GM19467 (cell line): ENCODE results near the gene MIGA2.
A peak's percentile ranks its signal among the peaks of the same experiment; 100 is the strongest.
"Not testable (repeated sequence)": the region's sequence is repeated elsewhere in the genome, so short reads cannot be mapped to it uniquely, and the experiment has no call there.

Source experiments
- ATAC-seq: cut with Tn5 transposase; IDR thresholded peaks from one replicate; pipeline ENCODE4 v1.9.1; 2021; ENCODE audit warnings: mild to moderate bottlenecking, moderate library complexity; ENCODE audit not compliant: unreplicated experiment

MIGA2 gene

DNA sequence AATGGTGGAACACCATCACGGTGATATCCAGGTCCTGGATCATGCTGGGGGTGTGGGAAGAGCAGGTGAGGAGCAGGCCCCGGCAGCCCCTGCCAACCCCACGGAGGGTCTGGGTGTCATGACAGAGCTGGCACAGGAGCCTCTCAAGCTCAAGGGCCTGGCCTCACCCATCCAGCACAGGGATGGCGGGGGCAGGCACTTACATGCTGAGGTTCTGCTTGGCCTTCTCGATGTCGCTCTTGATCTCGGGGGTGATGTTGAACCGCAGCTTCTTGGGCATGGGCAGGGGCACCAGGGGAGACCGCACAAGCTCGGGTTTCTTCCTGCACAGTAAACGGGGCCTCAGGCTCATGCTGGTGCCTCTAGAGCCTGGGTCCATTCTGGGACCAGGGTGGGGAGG lies 61.9 kb downstream of the MIGA2 start:
- no peak for ATAC-seq

DNA sequence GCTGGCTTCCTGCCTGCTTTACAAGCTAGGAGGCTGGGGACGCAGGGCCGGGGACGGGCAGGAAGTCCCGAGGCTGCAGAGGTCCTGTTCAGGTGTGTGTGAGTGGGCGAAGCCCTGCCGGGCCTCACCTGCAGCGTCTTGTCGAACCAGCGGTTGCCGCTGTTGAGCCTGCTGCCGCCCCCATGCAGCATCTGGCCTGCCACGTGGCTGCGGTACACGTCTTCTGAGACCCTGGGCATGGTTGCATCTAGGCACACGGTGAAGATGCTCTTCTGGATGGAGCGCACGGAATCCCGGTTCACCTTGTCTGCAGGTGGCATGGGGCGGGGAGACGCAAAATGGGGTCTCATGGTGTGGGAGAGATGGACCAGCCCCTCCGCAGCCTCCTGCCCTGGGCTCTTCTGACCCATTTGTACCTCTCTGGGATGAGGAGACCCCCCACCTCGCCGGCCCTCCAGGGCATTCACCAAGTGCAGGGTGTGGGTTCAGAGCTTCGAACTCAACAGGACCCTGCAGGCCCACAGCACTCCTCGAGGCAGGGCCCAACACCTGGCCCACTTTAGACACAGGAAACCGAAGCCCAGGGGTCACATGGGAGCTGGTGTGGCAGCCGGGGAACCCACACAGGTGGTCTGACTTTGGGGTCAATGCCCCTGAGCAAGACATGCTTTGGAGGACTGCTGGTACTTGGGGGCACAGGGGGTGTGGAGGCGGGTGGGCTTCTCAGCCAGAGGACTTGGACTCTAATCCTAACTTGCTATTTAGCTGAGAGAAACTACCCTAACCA lies 64.2 kb downstream of the MIGA2 start:
- no peak for ATAC-seq

DNA sequence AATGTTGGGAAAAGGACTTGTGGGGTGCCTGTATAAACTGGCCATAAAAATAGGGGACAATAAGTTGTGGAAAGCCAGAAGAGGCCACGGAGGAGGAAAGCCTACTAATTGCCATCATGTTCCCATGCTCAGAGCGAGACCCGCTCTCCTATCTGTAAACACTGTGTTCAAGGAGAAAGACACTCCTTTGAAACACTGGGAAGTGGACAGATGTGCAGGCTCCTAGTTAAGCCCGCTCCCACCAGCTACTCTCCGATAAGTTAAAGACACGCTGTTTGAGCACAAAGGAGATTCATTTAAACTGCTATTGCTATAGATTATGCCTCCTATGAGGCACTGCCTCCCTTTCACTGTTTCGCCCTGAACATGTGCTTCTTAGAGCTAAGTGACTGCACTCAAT lies 64.9 kb downstream of the MIGA2 start:
- no peak for ATAC-seq

DNA sequence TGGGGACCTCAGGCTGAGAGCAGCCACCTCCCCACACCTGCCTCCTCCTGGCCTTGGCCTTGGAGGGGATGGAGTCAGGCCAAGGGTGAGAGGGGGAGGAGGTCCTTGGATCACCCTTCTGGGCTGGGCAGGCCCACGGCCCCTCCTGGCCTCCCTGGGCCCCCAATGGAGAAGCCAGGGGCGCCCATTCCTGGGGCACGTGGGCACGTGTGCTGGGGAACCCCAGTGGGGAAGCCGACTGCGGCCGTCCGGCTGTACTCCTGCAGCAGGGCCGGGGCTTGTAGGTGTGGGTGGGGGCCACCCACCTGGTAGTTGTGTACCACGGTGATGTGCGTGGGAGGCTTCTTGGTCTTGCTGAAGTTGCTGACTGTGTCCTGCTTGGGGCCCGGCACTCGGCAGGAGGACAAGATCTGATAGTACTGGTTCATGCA lies 65.7 kb downstream of the MIGA2 start:
- no peak for ATAC-seq

DNA sequence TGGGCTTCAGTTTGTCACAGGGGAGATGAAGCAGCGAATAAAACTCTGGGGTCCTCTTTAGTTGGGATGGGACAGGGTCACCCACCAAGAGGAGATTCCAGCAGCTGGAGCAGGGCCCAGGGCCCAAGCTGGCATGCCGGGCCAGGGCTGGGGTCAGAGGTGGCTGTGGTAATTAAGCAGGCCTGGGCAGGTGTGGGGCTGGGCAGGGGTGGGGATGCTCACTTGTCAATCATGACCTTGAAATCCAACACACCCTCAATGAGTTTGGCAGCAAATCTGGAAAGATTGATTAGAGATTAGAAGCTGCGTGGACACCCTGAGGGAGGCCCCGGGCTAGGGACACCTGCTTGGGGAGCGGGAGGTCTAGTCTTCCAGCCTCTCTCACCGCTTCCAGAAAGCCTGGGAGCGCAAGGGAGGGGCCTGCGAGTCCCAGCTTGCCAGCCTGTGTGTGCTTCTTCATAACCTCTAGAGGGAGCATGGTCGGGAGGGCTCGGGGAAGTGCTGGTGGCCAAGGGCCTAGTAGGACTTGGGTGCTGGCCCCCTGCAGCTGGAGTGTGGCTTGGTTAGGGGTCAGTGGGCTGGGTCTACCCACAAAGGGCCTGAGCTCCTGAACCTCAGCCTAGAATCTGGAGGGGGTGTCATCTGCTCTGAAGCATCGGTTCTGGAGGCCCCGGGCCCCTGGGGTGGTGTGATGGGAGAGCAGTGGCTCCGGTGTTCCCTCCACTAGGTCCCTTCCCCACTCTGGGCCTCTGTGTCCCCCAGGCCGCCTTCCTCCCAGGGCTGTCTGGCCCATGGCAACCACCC lies 66.6 kb downstream of the MIGA2 start:
- ATAC-seq, result no peak

DNA sequence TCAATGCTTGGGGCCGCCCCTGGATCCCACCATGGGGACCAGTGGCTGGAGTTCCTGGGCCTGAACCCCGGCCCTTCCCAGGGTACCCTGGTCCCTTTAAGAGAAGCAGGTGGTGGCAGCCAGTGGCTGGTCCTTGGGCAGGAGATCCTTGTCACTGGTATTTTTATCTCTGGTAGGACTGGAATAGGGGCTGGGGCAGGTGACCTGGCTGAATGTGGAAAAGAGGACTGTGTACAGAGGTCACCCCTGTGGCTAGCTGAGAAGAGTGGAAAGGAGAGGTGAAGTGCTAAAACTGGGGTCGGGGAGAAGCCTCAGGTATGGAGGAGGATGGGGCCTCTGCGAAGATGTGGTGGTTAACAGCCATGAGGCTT lies 67.2 kb downstream of the MIGA2 start:
- ATAC-seq, result no peak

DNA sequence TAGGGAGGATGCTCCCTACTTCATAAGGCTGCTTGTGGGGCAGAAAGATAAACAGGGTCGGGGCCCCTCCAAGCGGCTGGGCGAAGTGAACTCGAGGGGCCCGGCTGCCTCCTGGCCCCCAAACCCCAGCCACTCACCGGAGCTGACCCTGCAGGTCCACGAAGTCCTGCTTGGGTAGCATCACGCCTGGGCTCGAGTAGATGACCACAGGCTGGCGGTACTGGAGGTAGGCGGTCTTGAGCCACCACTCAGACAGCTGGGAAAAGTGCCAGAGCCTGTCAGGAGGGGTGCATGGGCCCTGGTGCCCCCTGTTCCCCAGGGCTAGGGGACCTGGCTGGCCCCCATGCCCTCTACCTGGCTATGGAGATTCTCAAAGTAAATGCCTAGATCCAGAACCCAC lies 67.6 kb downstream of the MIGA2 start:
- no peak for ATAC-seq

DNA sequence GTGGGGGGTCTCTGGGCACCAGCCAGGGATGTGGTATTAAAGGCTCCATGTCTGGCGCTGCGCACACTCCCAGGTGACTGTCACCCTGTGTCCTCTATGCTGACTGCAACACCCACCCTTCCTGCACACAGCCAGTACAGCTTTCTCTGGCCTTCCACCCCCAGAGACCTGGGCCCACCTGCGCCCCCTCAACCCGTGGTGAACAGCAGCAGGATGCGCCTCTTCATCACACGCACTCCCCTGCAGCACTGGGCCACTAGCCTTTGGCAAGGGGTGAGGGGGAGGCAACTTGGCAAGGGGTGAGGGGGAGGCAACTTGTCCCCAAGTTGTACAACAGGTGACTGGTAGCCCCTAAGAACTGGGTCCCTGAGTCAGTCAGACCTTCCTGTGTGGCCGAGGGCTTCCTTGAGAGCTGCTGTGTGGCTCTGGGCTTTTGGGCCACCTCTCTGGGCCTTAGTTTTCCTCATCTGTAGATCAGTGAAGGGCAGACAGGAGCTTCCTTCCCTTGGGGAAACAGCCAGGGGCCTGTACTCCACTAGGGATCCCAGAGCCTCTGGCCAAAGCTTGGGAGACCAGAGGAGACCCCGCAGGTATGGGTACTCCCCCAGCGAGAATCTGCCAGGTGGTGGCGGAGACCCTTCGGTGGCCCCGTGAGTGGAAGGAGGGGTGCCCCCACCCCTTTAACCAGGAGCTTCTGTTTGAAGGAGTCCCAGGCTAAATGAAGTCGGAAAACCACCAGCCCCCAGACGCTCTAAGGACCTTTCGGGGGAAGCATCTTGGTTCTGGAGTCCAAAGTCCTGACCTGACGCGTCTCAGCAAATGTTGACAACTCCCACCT lies 69.7 kb downstream of the MIGA2 start:
- no peak for ATAC-seq

DNA sequence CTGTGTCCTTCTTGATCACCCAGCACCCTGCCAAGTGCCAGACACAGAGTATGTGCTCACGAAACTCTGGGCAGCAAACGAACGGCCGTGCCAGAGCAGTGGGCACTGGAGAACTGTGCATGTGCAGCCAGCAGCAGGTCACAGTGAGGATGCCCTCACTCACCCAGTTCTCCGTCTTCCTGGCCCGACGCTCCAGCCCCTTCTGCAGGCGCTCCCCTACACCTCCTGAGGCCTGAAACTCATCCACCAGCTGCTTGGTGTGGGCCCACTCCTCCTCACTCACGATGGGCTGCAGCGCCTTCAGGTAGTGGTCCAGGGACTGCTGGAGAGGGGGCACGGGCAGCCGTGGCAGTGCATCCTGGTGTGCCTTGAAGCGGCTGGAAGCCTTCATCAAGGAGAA lies 71.2 kb downstream of the MIGA2 start:
- ATAC-seq, result no peak

DNA sequence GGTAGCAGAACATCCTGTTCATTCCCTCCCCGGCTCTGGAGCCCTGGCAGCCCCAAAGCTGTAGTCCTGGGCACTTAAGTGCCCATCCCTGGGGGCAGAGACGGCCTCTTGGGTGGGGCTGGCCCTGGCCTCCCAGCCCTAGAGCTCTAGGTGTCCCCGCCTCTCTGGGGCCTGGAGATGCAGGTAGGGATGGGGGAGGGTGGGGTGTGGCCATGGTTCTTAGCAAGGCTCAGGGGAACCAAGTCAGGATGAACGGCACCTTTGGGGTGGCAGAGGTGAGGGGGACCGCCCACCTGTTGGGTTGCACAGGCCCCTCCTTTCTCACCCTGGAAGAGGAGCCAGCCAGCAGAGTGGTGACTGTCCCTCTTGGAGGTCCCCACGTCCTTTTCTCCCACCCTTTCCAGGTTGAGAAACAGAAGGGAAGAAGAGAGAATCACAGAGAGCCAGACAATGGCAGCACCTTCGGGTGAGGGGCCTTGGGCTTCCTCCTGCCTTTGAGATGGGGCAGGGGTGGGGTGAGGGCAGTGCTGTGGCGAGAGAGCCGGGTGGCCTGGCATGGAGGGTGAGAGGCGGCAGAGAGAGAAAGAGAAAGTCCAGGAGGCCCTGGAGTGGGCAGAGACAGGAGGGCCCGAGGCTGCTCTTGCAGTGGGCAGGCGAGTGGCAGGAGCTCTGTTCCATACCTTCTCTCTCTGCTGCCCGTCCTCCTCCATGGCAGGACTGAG lies 71.8 kb downstream of the MIGA2 start:
- no peak for ATAC-seq

DNA sequence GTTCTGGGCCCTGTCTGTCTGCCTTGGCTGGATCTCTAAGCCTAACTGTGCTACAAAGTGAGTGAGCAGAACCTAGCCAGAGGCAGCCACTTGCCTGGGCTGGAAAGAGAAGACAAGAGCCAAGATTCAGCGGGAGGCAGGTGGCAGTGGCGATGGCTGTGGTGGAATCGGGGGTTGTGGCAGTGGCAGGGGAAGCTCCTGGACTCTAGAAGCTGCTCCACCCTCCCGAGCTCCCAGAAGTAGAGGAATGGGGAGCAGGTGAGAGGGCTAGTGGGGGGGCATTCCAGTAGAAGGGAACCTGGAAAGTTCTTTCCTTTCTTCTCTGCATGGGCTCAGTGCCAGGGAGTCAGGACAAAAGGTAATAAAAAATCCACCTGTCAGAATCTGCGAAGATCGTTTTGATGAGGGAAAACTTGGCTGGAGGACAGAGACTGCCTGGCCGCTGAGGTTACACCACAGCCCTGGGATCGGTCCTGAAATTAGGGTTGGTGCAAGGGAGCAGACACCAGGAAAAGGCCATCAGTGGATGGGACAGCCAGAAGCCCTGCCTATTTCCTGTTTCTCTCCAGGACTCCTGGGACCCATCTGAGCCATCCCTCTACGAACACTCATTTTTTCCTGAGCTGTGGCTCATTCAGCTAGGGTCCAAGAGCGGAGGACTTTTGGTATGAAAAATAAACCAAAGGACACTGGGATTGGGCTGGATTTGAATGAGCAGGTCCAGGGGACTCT lies 72.5 kb downstream of the MIGA2 start:
- no peak for ATAC-seq

DNA sequence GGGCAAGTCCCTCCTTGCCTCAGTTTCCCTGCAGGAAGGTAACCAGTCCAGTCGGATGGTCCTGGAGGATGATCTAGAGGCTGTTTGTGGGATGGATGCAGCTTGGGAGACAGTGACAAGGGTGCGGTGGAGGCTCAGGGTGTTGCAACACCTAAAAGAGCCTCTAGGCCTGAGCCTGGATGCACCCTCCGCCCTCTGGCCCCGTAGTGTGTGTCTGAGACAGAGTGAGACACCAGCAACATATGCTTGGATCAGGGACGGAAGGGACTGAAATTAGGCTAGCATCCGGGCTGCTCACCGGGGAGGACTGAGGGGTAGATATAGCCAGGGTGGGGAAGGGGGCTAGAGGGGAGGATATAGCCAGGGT lies 73.1 kb downstream of the MIGA2 start:
- no peak for ATAC-seq

DNA sequence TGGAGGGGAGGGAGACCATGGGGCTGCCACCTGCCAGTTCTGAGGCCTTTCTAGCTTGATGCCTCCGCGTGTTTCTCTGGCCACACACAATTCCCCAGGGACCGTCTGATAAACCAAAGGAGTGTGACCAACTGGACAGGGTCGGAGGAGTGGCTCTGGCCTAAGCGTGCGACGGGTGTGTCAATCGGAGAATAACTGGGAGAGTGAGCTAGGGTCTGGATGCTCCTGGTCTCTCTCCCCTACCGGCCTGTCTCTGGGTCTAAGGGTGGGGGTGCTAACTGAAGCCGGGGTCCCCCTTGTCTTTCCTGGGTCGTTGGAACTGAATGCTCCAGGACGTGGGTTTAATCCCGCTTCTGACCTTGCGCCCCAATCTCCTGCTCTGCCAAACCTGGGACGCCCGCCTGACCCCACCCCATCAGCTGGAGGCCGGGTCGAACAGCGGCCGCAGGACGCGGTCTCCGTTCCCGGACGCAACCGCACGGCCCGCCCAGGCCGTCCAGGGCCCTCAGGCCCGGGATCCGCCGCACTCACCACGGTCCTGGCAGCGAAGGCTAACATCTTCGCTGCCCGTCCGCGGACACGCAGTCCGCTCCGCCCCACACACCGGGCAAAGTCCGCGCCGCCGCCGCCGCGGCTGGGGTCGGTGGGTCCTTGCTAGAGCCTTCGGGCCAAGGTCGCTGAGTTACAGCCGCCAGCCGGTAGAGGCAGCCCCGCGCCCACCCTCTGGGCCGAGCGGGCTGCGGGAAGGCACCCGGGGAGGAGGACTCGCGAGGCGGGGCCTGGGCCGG lies 73.7 kb downstream of the MIGA2 start:
- peak; percentile 4 for ATAC-seq

DNA sequence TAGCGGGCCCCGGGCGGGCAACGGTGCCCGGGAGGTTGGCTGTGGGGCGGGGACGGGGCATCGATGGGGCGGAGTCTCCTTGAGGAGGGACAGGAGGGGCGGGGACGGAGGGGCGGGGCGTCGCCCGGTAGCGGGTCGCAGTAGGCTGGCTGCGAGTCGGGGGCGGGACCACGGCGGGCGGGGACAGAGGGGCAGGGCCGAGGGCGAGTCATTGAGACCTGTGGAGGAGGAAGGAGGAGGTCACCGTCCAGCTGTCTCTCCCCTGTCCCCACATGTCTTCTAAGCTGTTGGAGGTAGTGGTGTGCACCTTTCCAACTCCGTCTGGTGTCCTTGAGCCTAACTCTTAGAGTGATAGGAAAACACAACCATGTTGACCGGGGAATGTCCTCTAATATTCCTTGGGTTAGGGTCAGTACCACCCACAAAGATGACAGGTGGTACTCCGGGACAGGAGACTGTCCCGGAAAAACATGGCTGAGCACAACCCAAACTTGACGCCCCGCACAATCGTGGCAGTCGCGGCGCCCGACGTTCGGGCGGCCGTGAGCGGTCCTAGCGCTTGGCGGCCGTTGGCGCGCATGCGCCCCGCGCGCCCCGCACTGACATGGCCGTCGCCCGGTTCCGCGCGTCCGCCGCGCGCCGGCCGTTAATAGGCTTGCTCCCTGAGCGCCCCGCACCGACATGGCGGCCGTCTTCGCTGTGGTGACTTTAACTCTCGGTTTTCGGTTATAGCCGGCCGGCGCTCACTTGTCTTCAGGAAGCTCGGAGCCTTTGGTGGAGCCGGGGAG lies 74.5 kb downstream of the MIGA2 start, which contains the start of the genes CRAT and PTPA:
Gene CRAT, minus strand, starts transcription at position 54 of the 788 bp plus-strand sequence. CDS start 284 bp downstream, outside the sequence.
Gene PTPA, plus strand, starts transcription at position 676 of the 788 bp plus-strand sequence. CDS start 186 bp downstream, outside the sequence.
- peak; percentile 76 for ATAC-seq

DNA sequence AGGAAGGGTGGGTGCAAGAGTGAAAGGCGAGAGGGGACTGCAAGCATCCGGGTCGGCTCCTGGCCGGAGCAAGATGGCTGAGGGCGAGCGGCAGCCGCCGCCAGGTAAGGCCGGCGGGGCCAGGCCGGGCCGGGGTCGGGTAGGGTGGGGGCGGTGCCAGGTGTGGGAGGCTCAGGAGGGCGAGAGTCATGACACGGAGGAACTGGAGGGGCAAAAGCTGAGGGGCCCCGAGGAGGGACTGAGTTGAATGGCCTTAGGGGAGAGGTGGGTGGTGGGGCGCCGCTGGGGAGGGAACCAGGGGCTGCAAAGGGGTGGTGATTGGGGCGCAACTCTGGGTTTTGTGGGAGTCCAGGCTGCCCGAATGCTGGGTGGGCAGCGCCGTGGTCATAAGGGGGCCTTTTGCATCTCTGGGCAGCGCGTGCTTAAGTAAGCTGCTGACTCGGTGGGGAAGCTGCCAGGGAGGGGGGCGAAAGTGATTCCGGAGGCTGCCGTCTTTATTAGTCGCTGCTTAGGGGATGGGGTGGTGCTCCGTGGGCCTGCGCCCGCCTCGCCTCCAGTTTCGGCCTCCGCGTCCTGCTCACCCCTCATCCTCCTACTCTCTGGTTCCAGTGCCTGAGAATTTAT lies 75.2 kb downstream of the MIGA2 start:
- ATAC-seq, result peak; percentile 2

DNA sequence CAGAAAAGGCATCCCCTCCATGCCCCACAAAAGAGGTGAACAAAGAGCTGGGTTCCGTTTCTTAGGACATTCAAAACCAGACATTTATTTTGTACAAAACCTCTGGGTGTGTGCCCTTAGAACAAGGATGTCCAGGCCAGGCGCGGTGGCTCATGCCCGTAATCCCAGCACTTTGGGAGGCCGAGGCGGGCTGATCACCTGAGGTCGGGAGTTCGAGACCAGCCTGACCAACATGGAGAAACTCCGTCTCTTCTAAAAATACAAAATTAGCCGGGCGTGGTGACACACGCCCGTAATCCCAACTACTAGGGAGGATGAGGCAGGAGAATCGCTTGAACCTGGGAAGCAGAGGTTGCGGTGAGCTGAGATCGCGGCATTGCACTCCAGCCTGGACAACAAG lies 76.1 kb downstream of the MIGA2 start:
- ATAC-seq, result not testable (repeated sequence)

DNA sequence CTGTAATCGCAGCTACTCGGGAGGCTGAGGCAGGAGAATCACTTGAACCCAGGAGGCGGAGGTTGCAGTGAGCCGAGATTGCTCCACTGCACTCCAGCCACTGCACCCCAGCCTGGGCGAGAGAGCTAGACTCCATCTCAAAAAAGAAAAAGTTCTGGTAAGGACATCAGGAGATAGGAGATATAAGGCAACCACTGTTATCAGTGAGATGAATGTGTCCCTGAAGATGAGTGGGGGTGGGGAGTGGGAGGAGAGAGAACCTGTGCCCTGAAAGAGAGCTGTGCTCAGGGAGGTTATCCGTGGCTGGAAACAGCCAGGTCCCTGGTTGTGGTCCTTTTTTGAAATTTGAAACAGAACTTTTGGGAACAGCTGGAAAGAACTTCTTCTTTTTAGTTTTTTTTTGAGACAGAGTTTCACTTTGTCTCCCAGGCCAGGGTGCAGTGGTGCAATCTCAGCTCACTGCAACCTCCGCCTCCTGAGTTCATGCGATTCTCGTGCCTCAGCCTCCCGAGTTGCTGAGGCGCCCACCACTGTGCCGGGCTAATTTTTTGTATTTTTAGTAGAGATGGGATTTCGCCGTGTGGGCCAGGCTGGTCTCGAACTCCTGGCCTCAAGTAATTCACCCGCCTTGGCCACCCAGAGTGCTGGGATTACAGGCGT lies 77.3 kb downstream of the MIGA2 start:
- ATAC-seq, result no peak
